OCI-LY7 (cell line): ENCODE measurements around the gene CFTR. TPM values are rescaled to one million over a fixed set of nuclear protein-coding genes. Genes with fewer than 3 reads are reported as not detected.
"Not testable (repeated sequence)": the region's sequence is repeated elsewhere in the genome, so short reads cannot be mapped to it uniquely, and the experiment has no call there.

ENCODE experiments used
- BruUV-seq: library from RNA; stranded (reverse); fragments of 400-500 nt; replicated peaks from 2 replicates; lab custom pipeline; 2021; lab: Mats Ljungman, UMichigan
- CTCF ChIA-PET: fragments of 300-600 bp; sonication (Branson Sonifier 250); formaldehyde crosslinking; loops from one replicate; lab custom pipeline; 2022; ENCODE audit warnings: antibody characterized with exemption; ENCODE audit not compliant: unreplicated experiment; lab: Charles Lee
- POLR2A ChIA-PET: fragments of 300-600 bp; sonication (Branson Sonifier 250); formaldehyde crosslinking; loops from one replicate; lab custom pipeline; 2022; ENCODE audit warnings: antibody characterized with exemption; lab: Charles Lee
- DNase-seq: peaks from one replicate; pipeline ENCODE4 v3.0.0-alpha.2; 2015; ENCODE audit warnings: low spot score
- H2AFZ ChIP-seq: fragments of 200-600 bp; sonication (generic), shearing (Covaris generic); 2 replicates; pipeline ENCODE4 v1.6.1; 2014; ENCODE audit warnings: mild to moderate bottlenecking, antibody characterized with exemption, low read length, moderate library complexity
- H3K27ac ChIP-seq: fragments of 200-600 bp; sonication (generic); 2 replicates; pipeline ENCODE4 v1.5.1; 2014; ENCODE audit warnings: mixed run types, low read depth, mild to moderate bottlenecking, moderate library complexity, low read length, inconsistent platforms; ENCODE audit not compliant: poor library complexity, severe bottlenecking
- H3K36me3 ChIP-seq: fragments of 200-600 bp; sonication (generic); 2 replicates; pipeline ENCODE4 v1.6.1; 2014; ENCODE audit warnings: mild to moderate bottlenecking, antibody characterized with exemption, low read length, moderate library complexity, mixed read lengths; ENCODE audit not compliant: insufficient read depth
- H3K4me1 ChIP-seq: fragments of 200-600 bp; sonication (generic); 2 replicates; pipeline ENCODE4 v1.5.1; 2014; ENCODE audit warnings: mild to moderate bottlenecking, low read length; ENCODE audit not compliant: insufficient read depth, poor library complexity, severe bottlenecking
- H3K4me2 ChIP-seq: fragments of 200-600 bp; sonication (generic); 2 replicates; pipeline ENCODE4 v1.6.1; 2014; ENCODE audit warnings: mild to moderate bottlenecking, low read length
- H3K4me3 ChIP-seq: fragments of 200-600 bp; sonication (generic); 2 replicates; pipeline ENCODE4 v1.5.1; 2014; ENCODE audit warnings: mild to moderate bottlenecking, low read depth, low read length; ENCODE audit not compliant: poor library complexity, severe bottlenecking
- H3K79me2 ChIP-seq: fragments of 200-600 bp; sonication (generic); 2 replicates; pipeline ENCODE4 v1.6.1; 2016; ENCODE audit warnings: low read depth, mild to moderate bottlenecking, low read length, moderate library complexity, mixed read lengths; ENCODE audit not compliant: insufficient read depth
- H3K9me2 ChIP-seq: fragments of 200-600 bp; sonication (generic); 2 replicates; pipeline ENCODE4 v1.6.1; 2016; ENCODE audit warnings: mild to moderate bottlenecking, low read length, mixed read lengths; ENCODE audit not compliant: insufficient read depth
- H3K9me3 ChIP-seq: fragments of 200-600 bp; sonication (generic); 2 replicates; pipeline ENCODE4 v1.6.1; 2014; ENCODE audit warnings: mild to moderate bottlenecking, mixed run types, low read length, mixed read lengths
- H4K20me1 ChIP-seq: fragments of 200-600 bp; sonication (generic); 2 replicates; pipeline ENCODE4 v1.6.1; 2014; ENCODE audit warnings: mild to moderate bottlenecking, antibody characterized with exemption, low read length, moderate library complexity, mixed read lengths; ENCODE audit not compliant: insufficient read depth
- CTCF ChIP-seq: fragments of 200-600 bp; sonication (generic); conservative IDR thresholded peaks from 2 replicates; pipeline ENCODE4 v1.5.1; 2014; ENCODE audit warnings: mild to moderate bottlenecking, antibody characterized with exemption, low read length, moderate library complexity, mixed read lengths
- EZH2phosphoT487 ChIP-seq: fragments of 200-600 bp; sonication (generic); IDR thresholded peaks from 2 replicates; pipeline ENCODE4 v1.6.1; 2018; ENCODE audit warnings: low read depth, borderline replicate concordance, mild to moderate bottlenecking, mixed run types, antibody characterized with exemption, low read length, moderate library complexity, mixed read lengths
- intact Hi-C: fragments of 100-400 bp; cut with micrococcal nuclease; formaldehyde crosslinking; loops from one replicate; pipeline ENCODE4 v1.10.0; 2022; ENCODE audit not compliant: unreplicated experiment
- total RNA-seq, 2 experiments: library from RNA; depleted of rRNA in 1 of 2; stranded (reverse); fragments of >200 nt in 1 of 2; shearing (Covaris generic) in 1 of 2; gene quantifications; 2 replicates each; pipeline ENCODE4 v1.2.3, GENCODE V29; 2014 to 2022

The CFTR gene
- total RNA-seq, 2 experiments from 2014 or later = not detected

GRCh38 chr7:117448655-117449054 lies 31.2 kb upstream of the CFTR start:
- intact Hi-C loops = no loop called here

GRCh38 chr7:117458977-117459583 lies 20.7 kb upstream of the CFTR start:
- no peak overlapping the region for H3K27ac ChIP-seq
- H4K20me1 ChIP-seq = no peaks in the 10 kb centered on the region
- no peaks in the 10 kb centered on the region for H3K36me3 ChIP-seq
- TF ChIP-seq EZH2phosphoT487 (no peak), CTCF (peak; percentile 81)
- POLR2A ChIA-PET = interaction anchor here (0.6 kb wide), 1 partner anchor 31 kb away, joined by 5 read pairs; no protein-coding TSS in a partner anchor
- intact Hi-C loops = loop anchor here (5.0 kb wide), 1 partner anchor 693 kb away; no protein-coding TSS in a partner anchor
- H3K9me3 ChIP-seq = no peaks in the 10 kb centered on the region
- H3K79me2 ChIP-seq = no peaks in the 10 kb centered on the region
- H3K4me2 ChIP-seq = no peak overlapping the region
- CTCF ChIA-PET = interaction anchor here (1.0 kb wide), 1 partner anchor 695 kb away, joined by 3 read pairs; no protein-coding TSS in a partner anchor
- H2AFZ ChIP-seq = no peak overlapping the region
- H3K9me2 ChIP-seq = no peaks in the 10 kb centered on the region
- BruUV-seq = no TSS peak
- no peaks in the 10 kb centered on the region for H3K4me1 ChIP-seq
- no peak overlapping the region for H3K4me3 ChIP-seq
- DNase-seq = peak; percentile 28

More at GRCh38 chr7:117448655-117449054, 31.2 kb upstream of the CFTR start:
- no peak for DNase-seq
- POLR2A ChIA-PET = no interaction called here
- Histone ChIP-seq H3K9me2 (no peaks in the 10 kb centered on the region), H4K20me1 (no peaks in the 10 kb centered on the region), H3K4me3 (no peak overlapping the region), H3K36me3 (no peaks in the 10 kb centered on the region), H2AFZ (no peak overlapping the region), H3K79me2 (no peaks in the 10 kb centered on the region), H3K27ac (no peak overlapping the region), H3K9me3 (no peaks in the 10 kb centered on the region), H3K4me2 (no peak overlapping the region), H3K4me1 (no peaks in the 10 kb centered on the region)
- CTCF ChIA-PET = no interaction called here
- no peak for TF ChIP-seq CTCF
- no peak for TF ChIP-seq EZH2phosphoT487
- no TSS peak for BruUV-seq

GRCh38 chr7:117459735-117460134 lies 20.1 kb upstream of the CFTR start:
- CTCF ChIA-PET = interaction anchor here (1.0 kb wide), 1 partner anchor 694 kb away, joined by 3 read pairs; no protein-coding TSS in a partner anchor
- Histone ChIP-seq H3K4me1 (no peaks in the 10 kb centered on the region), H3K4me3 (no peak overlapping the region), H4K20me1 (no peaks in the 10 kb centered on the region), H3K27ac (no peak overlapping the region), H3K79me2 (no peaks in the 10 kb centered on the region), H2AFZ (no peak overlapping the region), H3K36me3 (no peaks in the 10 kb centered on the region), H3K9me2 (no peaks in the 10 kb centered on the region), H3K4me2 (no peak overlapping the region), H3K9me3 (no peaks in the 10 kb centered on the region)
- BruUV-seq = no TSS peak
- POLR2A ChIA-PET = no interaction called here
- no peak for DNase-seq
- TF ChIP-seq EZH2phosphoT487 (no peak), CTCF (no peak)
- intact Hi-C loops = loop anchor here (5.0 kb wide), 1 partner anchor 693 kb away; no protein-coding TSS in a partner anchor

GRCh38 chr7:117460815-117461214 lies 19.0 kb upstream of the CFTR start:
- H3K9me3 ChIP-seq, intact Hi-C loops, H3K79me2 ChIP-seq, H3K4me2 ChIP-seq, H3K4me3 ChIP-seq, H3K9me2 ChIP-seq, H3K4me1 ChIP-seq, BruUV-seq, H3K27ac ChIP-seq, POLR2A ChIA-PET, DNase-seq, H2AFZ ChIP-seq, H3K36me3 ChIP-seq, CTCF ChIA-PET, H4K20me1 ChIP-seq: not testable (repeated sequence)
